ENCODE results near the gene MYO9B.

DNA sequence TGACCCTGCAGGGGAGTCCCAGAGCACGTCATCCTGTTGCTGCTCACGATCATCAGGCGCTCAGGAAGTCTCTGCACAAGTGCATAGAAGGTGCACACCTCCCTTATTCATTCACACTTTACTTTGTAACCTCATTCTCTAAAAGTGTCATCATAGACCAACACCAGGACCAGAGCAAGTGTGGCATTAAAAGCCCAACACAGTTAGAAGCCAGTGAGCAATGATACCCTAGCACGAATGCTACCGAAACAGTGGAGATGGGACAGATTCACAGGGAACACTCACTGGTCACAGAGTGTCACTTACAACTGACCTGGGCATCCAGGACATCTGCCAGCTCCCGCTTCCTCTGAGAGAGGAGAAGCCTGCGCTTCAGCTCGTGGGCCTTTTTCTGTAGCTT, 17.3 kb upstream of the MYO9B start:
- TF ChIP-seq EZH2 (IDR thresholded peaks at IDR 0.05; ENCODE audit: insufficient read depth, poor library complexity, severe bottlenecking) (no peak), EZH2phosphoT487 (IDR thresholded peaks at IDR 0.05; ENCODE audit: insufficient read depth, low read depth) (no peak)

Measured in GM23248 (cell line).